ENCODE measurements around the gene CLCN1.
"Not testable (repeated sequence)": the region's sequence is repeated elsewhere in the genome, so short reads cannot be mapped to it uniquely, and the experiment has no call there.

The CLCN1 gene

DNA sequence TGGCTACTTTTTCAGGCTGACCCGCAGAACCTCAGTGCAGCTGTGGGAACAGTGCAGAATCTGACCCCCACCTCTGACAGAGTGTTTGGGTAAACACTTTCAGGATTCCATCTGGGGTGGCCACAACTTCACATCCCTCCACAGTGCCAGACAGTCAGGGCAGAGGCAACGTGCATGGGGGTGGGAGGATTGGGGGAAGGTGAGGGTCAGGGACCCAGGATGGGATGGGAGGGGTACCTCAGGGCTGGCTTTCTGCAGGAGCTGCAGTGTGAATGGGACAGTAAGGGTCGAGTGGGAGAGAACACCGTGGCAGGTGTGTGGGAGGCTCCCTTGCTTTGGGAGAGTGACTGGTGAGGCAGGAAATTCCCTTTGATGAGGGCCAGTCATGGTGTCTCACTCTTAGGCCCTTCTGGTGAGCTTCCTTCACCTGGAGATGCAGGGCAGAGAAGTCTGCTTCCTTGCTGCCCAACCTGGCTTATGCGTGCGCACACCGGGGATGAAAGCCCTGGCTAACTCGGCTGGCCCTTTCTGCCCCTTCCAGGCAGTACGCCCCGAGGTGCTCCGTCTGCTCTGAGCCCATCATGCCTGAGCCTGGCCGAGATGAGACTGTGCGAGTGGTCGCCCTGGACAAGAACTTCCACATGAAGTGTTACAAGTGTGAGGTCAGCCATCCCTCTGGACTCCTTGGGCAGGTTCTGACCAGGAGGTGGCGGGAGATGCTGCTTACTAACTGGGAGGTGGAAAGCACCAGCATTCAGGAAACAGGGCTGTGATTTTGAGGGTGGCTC is 73.6 kb downstream of the CLCN1 start:
- H3K36me3 ChIP-seq (ENCODE audit: control insufficient read depth in 1 of 2, insufficient read depth in 2 of 2, low read length in 2 of 2): peaks cover 35 to 51% of the 10 kb centered on the region in 2 donors
- H3K9ac ChIP-seq (ENCODE audit: low read depth in 1 of 2, low read length in 2 of 2): no peak overlapping the region
- H3K4me1 ChIP-seq (ENCODE audit: control insufficient read depth in 1 of 2, insufficient read depth in 2 of 2, low read length in 2 of 2): peaks cover 53% of the 10 kb centered on the region in 2 donors
- H3K4me3 ChIP-seq (ENCODE audit: low read depth in 1 of 2, low read length in 2 of 2): no peak overlapping the region
- no peaks in the 10 kb centered on the region for H3K27me3 ChIP-seq (ENCODE audit: control insufficient read depth in 1 of 2, insufficient read depth in 2 of 2, low read length in 2 of 2)
- no peak overlapping the region for H3K27ac ChIP-seq (ENCODE audit: low read depth, low read length)
- H3K9me3 ChIP-seq (ENCODE audit: control insufficient read depth in 1 of 2, low read length in 2 of 2): no peaks in the 10 kb centered on the region

DNA sequence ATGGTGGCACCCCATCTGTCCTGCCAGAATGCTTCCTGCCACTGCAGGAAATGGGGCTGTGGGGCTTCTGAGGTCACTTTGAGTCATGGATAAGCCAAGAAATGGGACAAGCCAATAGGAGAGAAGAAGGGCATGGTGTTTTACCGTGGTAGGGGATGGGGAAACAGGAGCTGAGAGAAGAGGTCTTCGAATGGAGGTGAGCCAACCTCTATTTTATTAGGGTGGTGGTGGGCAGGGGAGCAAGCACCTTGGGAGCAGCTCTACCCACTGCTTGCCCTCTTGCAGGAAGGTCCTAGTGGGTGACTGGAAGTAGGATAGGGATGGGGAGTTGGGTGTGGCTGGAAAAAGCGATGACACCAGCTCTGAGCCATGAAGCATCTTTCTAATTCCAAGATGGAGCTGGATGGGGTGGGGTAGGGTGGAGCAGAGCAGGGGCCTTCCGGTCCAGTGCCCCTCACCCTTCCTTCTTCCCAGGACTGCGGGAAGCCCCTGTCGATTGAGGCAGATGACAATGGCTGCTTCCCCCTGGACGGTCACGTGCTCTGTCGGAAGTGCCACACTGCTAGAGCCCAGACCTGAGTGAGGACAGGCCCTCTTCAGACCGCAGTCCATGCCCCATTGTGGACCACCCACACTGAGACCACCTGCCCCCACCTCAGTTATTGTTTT is 74.3 kb downstream of the CLCN1 start:
- Histone ChIP-seq H3K4me1 (ENCODE audit: control insufficient read depth in 1 of 2, insufficient read depth in 2 of 2, low read length in 2 of 2) (peaks cover 45 to 54% of the 10 kb centered on the region in 2 donors), H3K4me3 (ENCODE audit: low read depth in 1 of 2, low read length in 2 of 2) (no peak overlapping the region), H3K9ac (ENCODE audit: low read depth in 1 of 2, low read length in 2 of 2) (no peak overlapping the region), H3K27me3 (ENCODE audit: control insufficient read depth in 1 of 2, insufficient read depth in 2 of 2, low read length in 2 of 2) (no peaks in the 10 kb centered on the region), H3K36me3 (ENCODE audit: control insufficient read depth in 1 of 2, insufficient read depth in 2 of 2, low read length in 2 of 2) (peaks cover 32 to 58% of the 10 kb centered on the region in 2 donors), H3K27ac (ENCODE audit: low read depth, low read length) (no peak overlapping the region), H3K9me3 (ENCODE audit: control insufficient read depth in 1 of 2, low read length in 2 of 2) (no peaks in the 10 kb centered on the region)

DNA sequence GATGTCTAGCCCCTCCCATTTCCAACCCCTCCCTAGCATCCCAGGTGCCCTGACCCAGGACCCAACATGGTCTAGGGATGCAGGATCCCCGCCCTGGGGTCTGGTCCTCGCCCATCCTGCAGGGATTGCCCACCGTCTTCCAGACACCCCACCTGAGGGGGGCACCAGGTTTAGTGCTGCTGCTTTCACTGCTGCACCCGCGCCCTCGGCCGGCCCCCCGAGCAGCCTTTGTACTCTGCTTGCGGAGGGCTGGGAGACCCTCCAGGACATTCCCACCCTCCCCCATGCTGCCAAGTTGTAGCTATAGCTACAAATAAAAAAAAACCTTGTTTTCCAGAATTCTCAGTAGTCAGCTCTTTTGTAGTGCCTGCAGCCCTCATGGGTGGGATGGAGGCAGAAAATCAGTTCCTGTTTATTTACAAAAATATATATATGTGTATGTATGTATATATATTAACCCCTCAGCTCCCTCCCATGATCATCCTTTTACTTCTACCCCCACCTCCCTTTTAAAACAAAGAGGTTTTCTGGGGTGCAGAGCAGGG is 74.9 kb downstream of the CLCN1 start:
- H3K9ac ChIP-seq (ENCODE audit: low read depth in 1 of 2, low read length in 2 of 2): no peak overlapping the region
- no peaks in the 10 kb centered on the region for H3K9me3 ChIP-seq (ENCODE audit: control insufficient read depth in 1 of 2, low read length in 2 of 2)
- H3K4me1 ChIP-seq (ENCODE audit: control insufficient read depth in 1 of 2, insufficient read depth in 2 of 2, low read length in 2 of 2): peaks cover 47 to 56% of the 10 kb centered on the region in 2 donors
- no peak overlapping the region for H3K27ac ChIP-seq (ENCODE audit: low read depth, low read length)
- H3K4me3 ChIP-seq (ENCODE audit: low read depth in 1 of 2, low read length in 2 of 2): no peak overlapping the region
- H3K27me3 ChIP-seq (ENCODE audit: control insufficient read depth in 1 of 2, insufficient read depth in 2 of 2, low read length in 2 of 2): no peaks in the 10 kb centered on the region
- H3K36me3 ChIP-seq (ENCODE audit: control insufficient read depth in 1 of 2, insufficient read depth in 2 of 2, low read length in 2 of 2): peaks cover 34 to 65% of the 10 kb centered on the region in 2 donors

DNA sequence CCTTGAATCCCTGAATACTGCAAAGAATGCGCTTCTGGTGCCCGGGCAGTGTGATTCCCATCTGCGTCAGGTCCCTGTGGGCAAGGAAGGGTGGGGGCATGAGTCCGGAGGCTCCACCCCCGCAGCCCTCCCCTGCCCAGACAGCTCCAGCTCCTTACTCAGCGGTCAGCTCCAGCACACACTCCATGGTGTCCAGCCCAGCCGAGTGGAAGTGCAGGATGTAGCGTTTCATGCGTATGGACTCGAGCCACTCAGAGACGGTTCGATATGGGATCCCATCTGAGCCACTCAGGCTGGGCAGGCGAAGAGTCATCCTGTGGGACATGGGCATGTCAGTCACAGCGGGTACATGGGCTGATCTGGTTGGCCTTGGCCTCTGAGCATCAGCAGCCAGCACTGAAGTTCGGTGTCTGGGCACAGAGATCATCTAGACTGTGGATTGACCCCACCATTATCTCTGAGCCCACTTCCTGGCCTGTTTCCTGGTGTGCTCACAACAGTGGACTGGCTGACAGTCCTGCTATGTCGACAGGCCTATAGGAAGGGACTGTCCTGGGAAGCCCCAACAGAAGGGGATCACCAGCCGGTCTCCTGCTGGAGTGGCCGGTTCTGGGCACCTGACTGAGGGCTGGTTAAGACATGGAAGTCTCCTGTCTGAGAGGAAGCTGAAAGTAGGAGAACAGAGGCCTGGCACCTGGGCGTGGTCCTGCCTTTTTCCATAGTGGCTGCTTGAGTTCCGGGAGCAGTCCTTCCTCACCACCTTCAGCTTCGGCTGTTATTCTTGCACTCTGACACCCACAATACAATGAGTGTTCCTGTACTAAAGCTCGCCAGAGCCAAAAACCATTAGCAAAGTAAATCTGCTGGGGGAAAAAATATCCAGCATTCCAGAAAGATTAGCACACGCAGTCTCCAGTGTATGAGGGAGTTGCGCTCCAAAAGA is 75.8 kb downstream of the CLCN1 start:
- Histone ChIP-seq H3K27me3 (ENCODE audit: control insufficient read depth in 1 of 2, insufficient read depth in 2 of 2, low read length in 2 of 2) (no peaks in the 10 kb centered on the region), H3K9me3 (ENCODE audit: control insufficient read depth in 1 of 2, low read length in 2 of 2) (no peaks in the 10 kb centered on the region), H3K4me1 (ENCODE audit: control insufficient read depth in 1 of 2, insufficient read depth in 2 of 2, low read length in 2 of 2) (peaks cover 43 to 48% of the 10 kb centered on the region in 2 donors), H3K9ac (ENCODE audit: low read depth in 1 of 2, low read length in 2 of 2) (peak overlapping the region in 1 of 2 donors; percentile 48), H3K36me3 (ENCODE audit: control insufficient read depth in 1 of 2, insufficient read depth in 2 of 2, low read length in 2 of 2) (peaks cover 37 to 72% of the 10 kb centered on the region in 2 donors), H3K27ac (ENCODE audit: low read depth, low read length) (peak overlapping the region; percentile 81), H3K4me3 (ENCODE audit: low read depth in 1 of 2, low read length in 2 of 2) (no peak overlapping the region)

DNA sequence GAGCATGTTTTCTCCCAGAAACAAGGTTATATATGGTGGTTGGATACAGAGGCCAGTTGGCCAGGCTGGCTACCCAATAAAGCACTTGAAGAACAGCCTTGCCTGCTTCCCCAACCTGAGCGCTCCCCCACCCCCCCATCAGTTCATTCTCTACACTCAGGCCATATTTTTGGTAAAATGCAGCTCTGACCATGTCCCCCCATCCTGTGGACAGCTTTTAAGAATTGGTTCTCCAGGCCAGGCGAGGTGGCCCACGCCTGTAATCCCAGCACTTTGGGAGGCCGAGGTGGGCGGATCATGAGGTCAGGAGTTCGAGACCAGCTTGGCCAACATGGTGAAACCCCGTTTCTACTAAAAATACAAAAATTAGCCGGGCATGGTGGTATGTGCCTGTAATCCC is 76.5 kb downstream of the CLCN1 start:
- Histone ChIP-seq H3K27ac (ENCODE audit: low read depth, low read length) (peak overlapping the region; percentile 81), H3K36me3 (ENCODE audit: control insufficient read depth in 1 of 2, insufficient read depth in 2 of 2, low read length in 2 of 2) (peaks cover 39 to 79% of the 10 kb centered on the region in 2 donors), H3K4me1 (ENCODE audit: control insufficient read depth in 1 of 2, insufficient read depth in 2 of 2, low read length in 2 of 2) (peaks cover 36 to 42% of the 10 kb centered on the region in 2 donors)
- H3K27me3 ChIP-seq (ENCODE audit: control insufficient read depth in 1 of 2, insufficient read depth in 2 of 2, low read length in 2 of 2); H3K9ac ChIP-seq (ENCODE audit: low read depth in 1 of 2, low read length in 2 of 2); H3K9me3 ChIP-seq (ENCODE audit: control insufficient read depth in 1 of 2, low read length in 2 of 2); H3K4me3 ChIP-seq (ENCODE audit: low read depth in 1 of 2, low read length in 2 of 2): not testable (repeated sequence)

DNA sequence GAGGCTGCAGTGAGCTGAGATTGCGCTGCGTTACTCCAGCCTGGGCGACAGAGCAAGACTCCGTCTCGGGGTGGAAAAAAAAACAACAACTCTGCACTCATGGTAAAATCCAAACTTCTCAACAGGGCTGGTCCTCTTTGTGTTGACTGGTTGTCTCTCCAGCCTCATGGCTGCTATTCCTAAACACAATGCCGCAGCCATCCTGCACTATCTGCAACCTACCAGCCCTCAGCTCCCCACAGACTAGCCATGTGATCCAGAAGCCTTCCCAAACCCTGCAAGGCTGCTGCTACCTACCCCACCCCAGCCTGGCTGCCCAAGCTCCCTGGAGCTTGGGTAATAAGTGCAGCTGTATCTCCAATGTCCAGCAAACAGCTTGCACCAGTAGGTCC is 77.0 kb downstream of the CLCN1 start:
- Histone ChIP-seq H3K4me3 (ENCODE audit: low read depth in 1 of 2, low read length in 2 of 2) (no peak overlapping the region), H3K4me1 (ENCODE audit: control insufficient read depth in 1 of 2, insufficient read depth in 2 of 2, low read length in 2 of 2) (peaks cover 33 to 39% of the 10 kb centered on the region in 2 donors), H3K9ac (ENCODE audit: low read depth in 1 of 2, low read length in 2 of 2) (no peak overlapping the region), H3K27ac (ENCODE audit: low read depth, low read length) (no peak overlapping the region), H3K27me3 (ENCODE audit: control insufficient read depth in 1 of 2, insufficient read depth in 2 of 2, low read length in 2 of 2) (no peaks in the 10 kb centered on the region), H3K9me3 (ENCODE audit: control insufficient read depth in 1 of 2, low read length in 2 of 2) (no peaks in the 10 kb centered on the region), H3K36me3 (ENCODE audit: control insufficient read depth in 1 of 2, insufficient read depth in 2 of 2, low read length in 2 of 2) (peaks cover 41 to 80% of the 10 kb centered on the region in 2 donors)

DNA sequence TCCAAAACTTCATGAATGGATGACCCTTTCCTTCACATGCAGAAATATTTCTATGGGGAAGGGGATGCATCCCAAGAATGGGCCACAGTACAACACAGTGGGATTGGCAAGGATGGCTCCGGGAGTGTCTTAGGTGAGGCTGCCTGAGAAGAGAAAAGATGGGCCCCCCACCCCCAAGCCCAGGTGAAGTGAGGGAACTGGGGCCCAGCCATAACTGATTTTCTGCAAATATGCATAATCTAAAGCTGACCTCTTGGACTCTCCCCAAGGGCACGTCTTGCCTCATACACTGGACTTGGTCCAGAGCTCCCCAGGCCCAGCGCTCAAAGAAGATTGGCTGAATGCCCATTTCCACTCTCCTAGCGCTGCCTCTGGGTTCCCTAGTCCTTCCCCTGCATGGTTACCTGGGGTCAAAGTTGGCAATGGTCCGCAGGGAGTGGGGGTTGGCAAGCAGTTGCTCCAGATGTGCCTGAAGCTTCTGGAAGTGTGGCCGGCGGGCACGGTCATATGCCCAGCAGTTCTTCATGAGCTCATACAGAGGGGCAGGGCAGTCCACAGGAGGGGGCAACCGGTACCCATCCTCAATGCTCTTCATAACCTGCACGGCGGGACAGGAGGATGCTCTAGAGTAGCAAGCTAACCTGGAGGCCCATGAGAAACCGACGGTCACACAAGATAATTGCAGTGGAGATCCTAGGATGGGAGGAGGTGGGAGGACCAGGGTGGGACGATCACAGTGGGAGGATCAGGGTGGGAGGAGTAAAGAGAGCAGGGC is 77.5 kb downstream of the CLCN1 start:
- no peaks in the 10 kb centered on the region for H3K27me3 ChIP-seq (ENCODE audit: control insufficient read depth in 1 of 2, insufficient read depth in 2 of 2, low read length in 2 of 2)
- H3K4me3 ChIP-seq (ENCODE audit: low read depth in 1 of 2, low read length in 2 of 2): no peak overlapping the region
- no peak overlapping the region for H3K27ac ChIP-seq (ENCODE audit: low read depth, low read length)
- no peak overlapping the region for H3K9ac ChIP-seq (ENCODE audit: low read depth in 1 of 2, low read length in 2 of 2)
- peaks cover 46 to 83% of the 10 kb centered on the region in 2 donors for H3K36me3 ChIP-seq (ENCODE audit: control insufficient read depth in 1 of 2, insufficient read depth in 2 of 2, low read length in 2 of 2)
- peaks cover 33 to 39% of the 10 kb centered on the region in 2 donors for H3K4me1 ChIP-seq (ENCODE audit: control insufficient read depth in 1 of 2, insufficient read depth in 2 of 2, low read length in 2 of 2)
- H3K9me3 ChIP-seq (ENCODE audit: control insufficient read depth in 1 of 2, low read length in 2 of 2): no peaks in the 10 kb centered on the region

DNA sequence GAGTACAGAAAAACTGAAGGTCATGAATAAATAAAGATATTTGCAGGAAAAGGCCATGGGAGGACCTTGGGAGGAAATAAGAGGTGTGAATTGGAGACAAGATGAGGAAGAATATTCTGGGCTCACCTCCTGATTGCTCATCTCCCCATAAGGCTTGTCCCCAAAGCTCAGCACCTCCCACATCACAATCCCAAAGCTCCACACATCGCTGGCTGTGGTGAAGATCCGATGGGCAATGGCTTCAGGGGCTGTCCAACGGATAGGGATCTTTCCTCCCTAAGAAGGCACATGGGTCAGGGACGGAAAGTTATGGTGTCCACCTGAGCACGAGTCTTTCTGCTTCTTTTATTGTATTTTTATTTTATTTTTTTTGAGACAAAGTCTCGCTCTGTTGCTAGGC is 78.2 kb downstream of the CLCN1 start:
- H3K27ac ChIP-seq (ENCODE audit: low read depth, low read length): no peak overlapping the region
- H3K36me3 ChIP-seq (ENCODE audit: control insufficient read depth in 1 of 2, insufficient read depth in 2 of 2, low read length in 2 of 2): peaks cover 48 to 78% of the 10 kb centered on the region in 2 donors
- no peak overlapping the region for H3K4me3 ChIP-seq (ENCODE audit: low read depth in 1 of 2, low read length in 2 of 2)
- peaks cover 33 to 39% of the 10 kb centered on the region in 2 donors for H3K4me1 ChIP-seq (ENCODE audit: control insufficient read depth in 1 of 2, insufficient read depth in 2 of 2, low read length in 2 of 2)
- no peak overlapping the region for H3K9ac ChIP-seq (ENCODE audit: low read depth in 1 of 2, low read length in 2 of 2)
- no peaks in the 10 kb centered on the region for H3K9me3 ChIP-seq (ENCODE audit: control insufficient read depth in 1 of 2, low read length in 2 of 2)
- H3K27me3 ChIP-seq (ENCODE audit: control insufficient read depth in 1 of 2, insufficient read depth in 2 of 2, low read length in 2 of 2): no peaks in the 10 kb centered on the region

DNA sequence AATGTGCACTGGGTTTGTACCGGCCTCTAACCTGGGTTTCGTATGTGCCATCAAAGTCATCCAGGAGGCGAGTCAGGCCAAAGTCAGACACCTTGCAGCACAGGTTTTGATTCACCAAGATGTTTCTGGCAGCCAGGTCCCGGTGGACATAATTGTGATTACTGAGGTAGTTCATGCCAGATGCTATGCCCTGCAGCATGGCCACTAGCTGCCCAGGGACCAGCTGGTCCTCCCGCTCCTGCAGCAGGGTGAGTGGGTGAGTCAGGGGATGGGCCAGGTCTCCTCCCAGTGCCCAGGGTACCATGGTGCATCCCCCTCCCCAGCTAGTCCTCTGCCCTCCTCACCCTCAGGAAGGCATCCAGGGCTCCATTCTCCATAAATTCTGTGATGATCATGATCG is 78.9 kb downstream of the CLCN1 start:
- no peaks in the 10 kb centered on the region for H3K27me3 ChIP-seq (ENCODE audit: control insufficient read depth in 1 of 2, insufficient read depth in 2 of 2, low read length in 2 of 2)
- peaks cover 33 to 39% of the 10 kb centered on the region in 2 donors for H3K4me1 ChIP-seq (ENCODE audit: control insufficient read depth in 1 of 2, insufficient read depth in 2 of 2, low read length in 2 of 2)
- no peak overlapping the region for H3K9ac ChIP-seq (ENCODE audit: low read depth in 1 of 2, low read length in 2 of 2)
- no peaks in the 10 kb centered on the region for H3K9me3 ChIP-seq (ENCODE audit: control insufficient read depth in 1 of 2, low read length in 2 of 2)
- H3K4me3 ChIP-seq (ENCODE audit: low read depth in 1 of 2, low read length in 2 of 2): no peak overlapping the region
- H3K36me3 ChIP-seq (ENCODE audit: control insufficient read depth in 1 of 2, insufficient read depth in 2 of 2, low read length in 2 of 2): peaks cover 48 to 78% of the 10 kb centered on the region in 2 donors
- H3K27ac ChIP-seq (ENCODE audit: low read depth, low read length): no peak overlapping the region

Measured in duodenal mucosa (tissue), 2 donors.